ENCODE data around the gene DDI2. TPM values are rescaled to one million over a fixed set of nuclear protein-coding genes. Genes with fewer than 3 reads are reported as not detected.
"Not testable (repeated sequence)": the region's sequence is repeated elsewhere in the genome, so short reads cannot be mapped to it uniquely, and the experiment has no call there.

Gene DDI2
- total RNA-seq, 1 donor from 2014 or later, result 13.7 TPM

GRCh38 chr1:15637826-15638225 is 20.6 kb downstream of the DDI2 start:
- H3K4me3 ChIP-seq (ENCODE audit: low read depth, low read length), result no peak overlapping the region
- no peaks in the 10 kb centered on the region for H3K27me3 ChIP-seq (ENCODE audit: control insufficient read depth, insufficient read depth, low read length)
- TF ChIP-seq, protein P1, sequence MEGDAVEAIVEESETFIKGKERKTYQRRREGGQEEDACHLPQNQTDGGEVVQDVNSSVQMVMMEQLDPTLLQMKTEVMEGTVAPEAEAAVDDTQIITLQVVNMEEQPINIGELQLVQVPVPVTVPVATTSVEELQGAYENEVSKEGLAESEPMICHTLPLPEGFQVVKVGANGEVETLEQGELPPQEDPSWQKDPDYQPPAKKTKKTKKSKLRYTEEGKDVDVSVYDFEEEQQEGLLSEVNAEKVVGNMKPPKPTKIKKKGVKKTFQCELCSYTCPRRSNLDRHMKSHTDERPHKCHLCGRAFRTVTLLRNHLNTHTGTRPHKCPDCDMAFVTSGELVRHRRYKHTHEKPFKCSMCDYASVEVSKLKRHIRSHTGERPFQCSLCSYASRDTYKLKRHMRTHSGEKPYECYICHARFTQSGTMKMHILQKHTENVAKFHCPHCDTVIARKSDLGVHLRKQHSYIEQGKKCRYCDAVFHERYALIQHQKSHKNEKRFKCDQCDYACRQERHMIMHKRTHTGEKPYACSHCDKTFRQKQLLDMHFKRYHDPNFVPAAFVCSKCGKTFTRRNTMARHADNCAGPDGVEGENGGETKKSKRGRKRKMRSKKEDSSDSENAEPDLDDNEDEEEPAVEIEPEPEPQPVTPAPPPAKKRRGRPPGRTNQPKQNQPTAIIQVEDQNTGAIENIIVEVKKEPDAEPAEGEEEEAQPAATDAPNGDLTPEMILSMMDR (IDR thresholded peaks at IDR 0.05; ENCODE audit: insufficient read depth, low read length, severe bottlenecking), result no peak
- H3K36me3 ChIP-seq (ENCODE audit: control insufficient read depth, insufficient read depth, low read length), result peaks cover 29% of the 10 kb centered on the region
- FAIRE-seq (no peak), DNase-seq (ENCODE audit: low read depth) (no peak)

DNA sequence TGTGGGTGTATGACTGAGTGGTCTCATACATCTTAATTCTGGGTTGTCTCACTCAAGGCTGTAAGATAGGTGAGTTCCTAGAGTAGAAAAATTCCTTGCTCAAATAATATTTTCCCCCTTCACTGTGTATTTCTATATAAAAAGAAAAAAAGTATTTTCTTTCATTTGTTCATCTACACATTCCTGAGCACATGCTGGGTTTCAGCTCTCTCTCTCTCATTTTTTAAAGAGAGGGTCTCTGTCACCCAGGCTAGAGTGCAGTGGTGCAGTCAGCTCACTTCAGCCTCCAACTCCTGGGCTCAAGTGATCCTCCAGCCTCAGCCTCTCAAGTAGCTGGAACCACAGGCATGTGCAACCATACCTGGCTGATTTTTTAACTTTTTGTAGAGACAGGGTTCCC is 22.0 kb downstream of the DDI2 start:
- no peak for DNase-seq (ENCODE audit: low read depth)
- Histone ChIP-seq H3K27me3 (ENCODE audit: control insufficient read depth, insufficient read depth, low read length) (no peaks in the 10 kb centered on the region), H3K36me3 (ENCODE audit: control insufficient read depth, insufficient read depth, low read length) (peaks cover 19% of the 10 kb centered on the region), H3K4me3 (ENCODE audit: low read depth, low read length) (no peak overlapping the region)
- TF ChIP-seq, protein P1 (IDR thresholded peaks at IDR 0.05; ENCODE audit: insufficient read depth, low read length, severe bottlenecking), result no peak
- FAIRE-seq, result no peak

DNA sequence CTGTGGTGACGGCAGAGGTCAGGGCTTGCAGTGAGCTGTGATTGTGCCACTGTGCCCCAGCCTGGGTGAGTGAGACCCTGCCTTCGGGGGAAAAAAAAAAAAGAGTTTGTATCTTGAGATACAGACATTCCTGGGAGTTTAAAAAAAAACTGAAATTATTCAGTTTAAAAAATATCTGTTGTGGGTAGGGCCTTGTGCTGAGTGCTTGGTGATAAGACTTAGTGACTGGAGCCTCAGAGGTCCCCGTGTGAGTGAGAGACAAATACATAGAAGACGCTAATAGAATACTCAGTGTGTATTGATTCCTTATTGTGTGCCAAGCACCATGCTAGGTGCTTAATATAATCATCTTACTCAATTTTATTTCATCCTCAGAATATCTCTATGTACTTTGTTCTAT is 22.7 kb downstream of the DDI2 start:
- Histone ChIP-seq H3K4me3 (ENCODE audit: low read depth, low read length) (no peak overlapping the region), H3K27me3 (ENCODE audit: control insufficient read depth, insufficient read depth, low read length) (no peaks in the 10 kb centered on the region), H3K36me3 (ENCODE audit: control insufficient read depth, insufficient read depth, low read length) (peaks cover 17% of the 10 kb centered on the region)
- TF ChIP-seq, protein P1 (IDR thresholded peaks at IDR 0.05; ENCODE audit: insufficient read depth, low read length, severe bottlenecking), result no peak
- DNase-seq (ENCODE audit: low read depth) (no peak), FAIRE-seq (no peak)

DNA sequence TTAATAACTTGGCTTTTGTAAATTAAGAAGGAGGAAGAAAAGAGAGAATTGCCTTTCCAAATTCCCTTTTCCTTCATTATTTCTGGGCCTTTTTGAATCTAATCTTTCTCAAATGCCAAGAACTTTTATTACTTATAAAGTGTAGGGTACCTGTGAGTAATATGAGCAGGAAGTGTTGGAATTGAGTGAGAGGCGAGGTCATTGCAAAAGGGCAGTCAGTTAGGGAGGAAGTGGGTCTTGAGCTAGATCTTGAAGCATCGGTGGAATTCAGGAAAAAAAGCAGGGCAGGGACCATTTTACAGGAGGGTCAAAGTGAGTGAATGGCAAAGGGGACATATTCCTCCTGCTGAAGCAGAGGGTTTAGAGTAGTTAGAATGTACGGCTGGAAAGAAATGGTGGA is 23.4 kb downstream of the DDI2 start:
- DNase-seq (ENCODE audit: low read depth) (peak; percentile 7), FAIRE-seq (no peak)
- peaks cover 20% of the 10 kb centered on the region for H3K36me3 ChIP-seq (ENCODE audit: control insufficient read depth, insufficient read depth, low read length)
- TF ChIP-seq, protein P1 (IDR thresholded peaks at IDR 0.05; ENCODE audit: insufficient read depth, low read length, severe bottlenecking), result no peak
- no peak overlapping the region for H3K4me3 ChIP-seq (ENCODE audit: low read depth, low read length)
- H3K27me3 ChIP-seq (ENCODE audit: control insufficient read depth, insufficient read depth, low read length), result no peaks in the 10 kb centered on the region

- FAIRE-seq, result no peak
- H3K4me3 ChIP-seq (ENCODE audit: low read depth, low read length), result no peak overlapping the region
- H3K27me3 ChIP-seq (ENCODE audit: control insufficient read depth, insufficient read depth, low read length), result no peaks in the 10 kb centered on the region
- TF ChIP-seq, protein P1 (IDR thresholded peaks at IDR 0.05; ENCODE audit: insufficient read depth, low read length, severe bottlenecking), result no peak
- H3K36me3 ChIP-seq (ENCODE audit: control insufficient read depth, insufficient read depth, low read length), result peaks cover 22% of the 10 kb centered on the region
- no peak for DNase-seq (ENCODE audit: low read depth)
These were observed 32.7 kb downstream of the DDI2 start for GRCh38 chr1:15649937-15650336.

GRCh38 chr1:15650433-15650832 is 33.2 kb downstream of the DDI2 start:
- no peak overlapping the region for H3K4me3 ChIP-seq (ENCODE audit: low read depth, low read length)
- TF ChIP-seq, protein P1 (IDR thresholded peaks at IDR 0.05; ENCODE audit: insufficient read depth, low read length, severe bottlenecking), result no peak
- DNase-seq (ENCODE audit: low read depth) (no peak), FAIRE-seq (no peak)
- H3K36me3 ChIP-seq (ENCODE audit: control insufficient read depth, insufficient read depth, low read length), result peaks cover 19% of the 10 kb centered on the region
- no peaks in the 10 kb centered on the region for H3K27me3 ChIP-seq (ENCODE audit: control insufficient read depth, insufficient read depth, low read length)

DNA sequence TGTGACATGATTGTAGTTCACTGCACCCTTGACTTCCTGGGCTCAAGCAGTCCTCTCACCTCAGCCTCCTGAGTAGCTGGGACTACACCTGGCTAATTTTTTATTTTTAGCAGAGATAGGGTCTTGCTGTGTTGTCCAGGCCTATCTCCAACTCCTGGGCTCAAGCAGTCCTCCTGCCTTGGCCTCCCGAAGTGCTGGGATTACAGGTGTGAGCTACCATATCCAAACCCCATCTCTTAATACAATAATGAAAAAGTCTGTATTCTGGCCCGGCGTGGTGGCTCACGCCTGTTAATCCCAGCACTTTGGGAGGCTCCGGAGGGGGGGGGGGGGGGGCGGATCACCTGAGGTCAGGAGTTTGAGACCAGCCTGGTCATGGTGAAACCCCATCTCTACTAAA is 34.9 kb downstream of the DDI2 start:
- H3K27me3 ChIP-seq (ENCODE audit: control insufficient read depth, insufficient read depth, low read length); FAIRE-seq; DNase-seq (ENCODE audit: low read depth); H3K4me3 ChIP-seq (ENCODE audit: low read depth, low read length): not testable (repeated sequence)
- peaks cover 20% of the 10 kb centered on the region for H3K36me3 ChIP-seq (ENCODE audit: control insufficient read depth, insufficient read depth, low read length)

Data from bronchial epithelial cell (primary cell).